ENCODE measurements around the gene SUGP2.

The SUGP2 gene

DNA sequence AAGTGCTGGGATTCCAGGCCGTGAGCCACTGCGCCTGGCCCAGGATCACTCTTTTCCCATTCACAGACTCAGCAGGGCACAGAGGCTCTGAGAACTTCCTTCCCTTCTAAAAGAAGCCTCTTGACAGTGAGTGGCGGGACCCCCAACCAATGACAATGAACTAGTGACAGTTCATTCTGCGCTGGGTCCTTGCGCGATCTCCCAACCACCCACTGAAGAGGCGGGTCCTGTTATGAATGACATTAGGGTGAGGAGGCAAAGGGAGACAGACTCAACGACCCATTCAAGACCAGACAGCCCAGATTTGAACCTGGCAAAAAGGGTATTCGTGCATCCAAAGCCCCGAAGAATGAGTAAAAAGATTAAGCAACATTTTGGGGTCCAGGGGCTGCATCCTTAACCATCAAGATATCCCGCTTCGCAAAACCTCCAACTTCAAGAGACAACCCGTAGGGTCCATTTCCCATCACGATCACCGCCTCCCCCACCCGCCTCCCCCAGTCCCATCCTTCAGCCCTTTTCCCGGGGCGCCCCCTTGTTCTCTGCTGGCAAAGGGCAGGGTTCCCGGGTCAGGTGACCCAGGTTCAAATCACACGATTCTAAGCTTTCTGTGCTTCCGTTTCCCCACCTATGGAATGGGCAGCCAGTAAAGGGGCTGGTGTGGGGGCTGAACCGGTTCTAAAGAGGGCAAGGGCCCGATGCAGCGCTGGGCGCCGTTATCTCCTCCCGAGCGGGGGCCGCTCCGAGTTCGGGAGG, 719 bp downstream of the SUGP2 start:
- Histone ChIP-seq H3K4me1 (ENCODE audit: insufficient read depth, low read length) (peaks cover 59% of the 10 kb centered on the region), H3K36me3 (ENCODE audit: insufficient read depth, low read length) (peaks cover 62% of the 10 kb centered on the region), H3K27me3 (ENCODE audit: insufficient read depth, low read length, poor library complexity) (no peaks in the 10 kb centered on the region), H3K4me2 (ENCODE audit: insufficient read depth, low read length) (peak overlapping the region; percentile 68), H3K4me3 (ENCODE audit: low read depth in 1 of 2, low read length in 2 of 2) (peak overlapping the region; percentile 86 to 88), H3K27ac (ENCODE audit: low read length) (peak overlapping the region; percentile 98), H3K9ac (ENCODE audit: low read depth, low read length) (peak overlapping the region; percentile 91), H4K20me1 (ENCODE audit: insufficient read depth, low read length) (peaks cover 46% of the 10 kb centered on the region), H2AFZ (ENCODE audit: low read depth, low read length) (peak overlapping the region; percentile 65), H3K79me2 (ENCODE audit: insufficient read depth, low read length) (peaks cover 87% of the 10 kb centered on the region), H3K9me3 (ENCODE audit: insufficient read depth, low read length, severe bottlenecking) (no peaks in the 10 kb centered on the region)
- DNase-seq (peak; percentile 98), ATAC-seq (ENCODE audit: insufficient read depth, low read depth) (peak; percentile 86)
- no peak for TF ChIP-seq EZH2 (IDR thresholded peaks at IDR 0.05; ENCODE audit: borderline replicate concordance, low read depth, low read length, severe bottlenecking)
- TF ChIP-seq, protein P1, sequence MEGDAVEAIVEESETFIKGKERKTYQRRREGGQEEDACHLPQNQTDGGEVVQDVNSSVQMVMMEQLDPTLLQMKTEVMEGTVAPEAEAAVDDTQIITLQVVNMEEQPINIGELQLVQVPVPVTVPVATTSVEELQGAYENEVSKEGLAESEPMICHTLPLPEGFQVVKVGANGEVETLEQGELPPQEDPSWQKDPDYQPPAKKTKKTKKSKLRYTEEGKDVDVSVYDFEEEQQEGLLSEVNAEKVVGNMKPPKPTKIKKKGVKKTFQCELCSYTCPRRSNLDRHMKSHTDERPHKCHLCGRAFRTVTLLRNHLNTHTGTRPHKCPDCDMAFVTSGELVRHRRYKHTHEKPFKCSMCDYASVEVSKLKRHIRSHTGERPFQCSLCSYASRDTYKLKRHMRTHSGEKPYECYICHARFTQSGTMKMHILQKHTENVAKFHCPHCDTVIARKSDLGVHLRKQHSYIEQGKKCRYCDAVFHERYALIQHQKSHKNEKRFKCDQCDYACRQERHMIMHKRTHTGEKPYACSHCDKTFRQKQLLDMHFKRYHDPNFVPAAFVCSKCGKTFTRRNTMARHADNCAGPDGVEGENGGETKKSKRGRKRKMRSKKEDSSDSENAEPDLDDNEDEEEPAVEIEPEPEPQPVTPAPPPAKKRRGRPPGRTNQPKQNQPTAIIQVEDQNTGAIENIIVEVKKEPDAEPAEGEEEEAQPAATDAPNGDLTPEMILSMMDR (IDR thresholded peaks at IDR 0.05; ENCODE audit: borderline replicate concordance, extremely low read depth, low read length, poor library complexity, severe bottlenecking): peak; percentile 30

DNA sequence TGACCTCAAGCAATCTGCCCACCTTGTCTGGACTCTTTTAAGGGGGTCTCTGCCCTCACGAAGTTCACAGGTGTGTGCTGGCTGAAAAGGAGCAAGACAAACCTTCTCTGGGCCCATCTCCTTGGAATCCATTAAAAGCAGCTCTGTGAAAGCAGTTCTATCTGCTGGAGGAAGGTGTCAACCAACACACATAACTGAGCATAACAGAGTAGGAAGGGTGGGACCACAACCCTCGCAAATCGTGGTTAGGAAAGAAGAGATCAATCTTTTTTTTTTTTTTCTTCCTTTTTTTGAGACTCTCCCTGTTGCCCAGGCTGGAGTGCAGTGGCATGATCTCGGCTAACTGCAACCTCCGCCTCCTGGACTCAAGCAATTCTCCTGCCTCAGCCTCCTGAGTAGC, 1.4 kb downstream of the SUGP2 start:
- Histone ChIP-seq H3K27me3 (ENCODE audit: insufficient read depth, low read length, poor library complexity) (no peaks in the 10 kb centered on the region), H3K9ac (ENCODE audit: low read depth, low read length) (peak overlapping the region; percentile 91), H3K27ac (ENCODE audit: low read length) (peak overlapping the region; percentile 46), H4K20me1 (ENCODE audit: insufficient read depth, low read length) (peaks cover 49% of the 10 kb centered on the region), H3K4me3 (ENCODE audit: low read depth in 1 of 2, low read length in 2 of 2) (peak overlapping the region in 1 of 2 experiments; percentile 88; a peak in 2 of 4 replicates), H3K4me1 (ENCODE audit: insufficient read depth, low read length) (peaks cover 59% of the 10 kb centered on the region), H3K9me3 (ENCODE audit: insufficient read depth, low read length, severe bottlenecking) (no peaks in the 10 kb centered on the region), H3K4me2 (ENCODE audit: insufficient read depth, low read length) (peak overlapping the region; percentile 68), H3K36me3 (ENCODE audit: insufficient read depth, low read length) (peaks cover 61% of the 10 kb centered on the region), H3K79me2 (ENCODE audit: insufficient read depth, low read length) (peaks cover 87% of the 10 kb centered on the region), H2AFZ (ENCODE audit: low read depth, low read length) (no peak overlapping the region)
- no peak for DNase-seq
- no peak for ATAC-seq (ENCODE audit: insufficient read depth, low read depth)
- TF ChIP-seq EZH2 (IDR thresholded peaks at IDR 0.05; ENCODE audit: borderline replicate concordance, low read depth, low read length, severe bottlenecking): no peak
- TF ChIP-seq, protein P1 (IDR thresholded peaks at IDR 0.05; ENCODE audit: borderline replicate concordance, extremely low read depth, low read length, poor library complexity, severe bottlenecking): no peak

DNA sequence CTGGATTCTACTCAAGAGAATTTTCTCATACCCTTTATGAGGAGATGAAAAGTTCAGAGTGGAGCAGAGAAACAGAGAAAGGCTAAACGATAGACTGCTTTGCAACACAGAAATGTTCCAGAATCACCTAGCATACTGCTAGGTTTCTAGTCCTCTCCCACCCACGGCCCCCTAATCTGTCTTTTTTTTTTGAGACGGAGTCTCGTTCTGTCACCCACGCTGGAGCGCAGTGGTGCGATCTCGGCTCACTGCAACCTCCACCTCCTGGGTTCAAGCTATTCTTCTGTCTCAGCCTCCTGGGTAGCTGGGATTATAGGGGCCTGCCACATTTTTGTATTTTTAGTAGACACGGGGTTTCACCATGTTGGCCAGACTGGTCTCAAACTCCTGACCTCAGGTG, 4.8 kb downstream of the SUGP2 start:
- DNase-seq (no peak), ATAC-seq (ENCODE audit: insufficient read depth, low read depth) (no peak)
- Histone ChIP-seq H3K36me3 (ENCODE audit: insufficient read depth, low read length) (peaks cover 80% of the 10 kb centered on the region), H3K4me1 (ENCODE audit: insufficient read depth, low read length) (peaks cover 42% of the 10 kb centered on the region), H3K79me2 (ENCODE audit: insufficient read depth, low read length) (peaks cover 89% of the 10 kb centered on the region), H3K4me3 (ENCODE audit: low read depth in 1 of 2, low read length in 2 of 2) (no peak overlapping the region), H3K9me3 (ENCODE audit: insufficient read depth, low read length, severe bottlenecking) (no peaks in the 10 kb centered on the region), H3K27ac (ENCODE audit: low read length) (no peak overlapping the region), H3K27me3 (ENCODE audit: insufficient read depth, low read length, poor library complexity) (no peaks in the 10 kb centered on the region), H3K9ac (ENCODE audit: low read depth, low read length) (no peak overlapping the region), H4K20me1 (ENCODE audit: insufficient read depth, low read length) (peaks cover 54% of the 10 kb centered on the region), H3K4me2 (ENCODE audit: insufficient read depth, low read length) (no peak overlapping the region), H2AFZ (ENCODE audit: low read depth, low read length) (no peak overlapping the region)
- TF ChIP-seq EZH2 (IDR thresholded peaks at IDR 0.05; ENCODE audit: borderline replicate concordance, low read depth, low read length, severe bottlenecking): no peak
- TF ChIP-seq, protein P1 (IDR thresholded peaks at IDR 0.05; ENCODE audit: borderline replicate concordance, extremely low read depth, low read length, poor library complexity, severe bottlenecking): no peak

All from DND-41 (cell line).